ENCODE data around the gene GRK5.

DNA sequence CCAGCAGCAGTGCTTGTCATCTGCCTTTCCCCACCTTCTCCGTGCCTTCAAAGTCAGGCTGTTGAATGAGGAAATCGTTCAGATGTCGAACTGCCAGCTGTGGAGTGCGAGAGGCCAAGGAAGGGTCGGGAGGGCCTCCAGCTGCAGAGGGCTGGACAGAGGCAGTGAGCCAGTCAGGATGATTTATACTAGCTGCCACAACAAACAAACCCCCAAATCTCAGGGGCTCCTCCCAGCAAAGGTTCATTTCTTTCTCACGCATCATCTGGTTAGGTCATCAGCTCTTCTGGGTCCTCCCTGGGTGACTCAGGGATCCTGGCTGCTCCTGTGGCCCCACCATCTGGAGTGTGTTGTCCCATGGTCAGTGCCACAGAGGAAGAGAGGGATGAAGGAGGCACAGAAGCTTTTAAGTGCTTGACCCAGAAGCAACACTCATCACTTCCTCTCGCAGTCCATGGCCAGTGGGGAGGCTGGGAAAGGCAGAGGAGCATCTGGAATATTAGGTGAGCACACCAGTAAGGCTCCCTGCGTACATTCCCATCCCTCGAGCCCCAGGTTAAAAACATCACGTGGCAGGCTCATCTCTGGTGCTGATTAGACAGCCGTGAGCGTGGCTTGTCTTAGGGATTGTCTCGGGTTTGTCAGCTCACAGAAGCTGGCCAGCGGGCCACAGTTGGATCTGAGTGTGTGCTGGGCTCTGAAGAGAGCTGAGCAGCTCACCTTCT, 194.5 kb downstream of the GRK5 start:
- TF ChIP-seq, protein P1, sequence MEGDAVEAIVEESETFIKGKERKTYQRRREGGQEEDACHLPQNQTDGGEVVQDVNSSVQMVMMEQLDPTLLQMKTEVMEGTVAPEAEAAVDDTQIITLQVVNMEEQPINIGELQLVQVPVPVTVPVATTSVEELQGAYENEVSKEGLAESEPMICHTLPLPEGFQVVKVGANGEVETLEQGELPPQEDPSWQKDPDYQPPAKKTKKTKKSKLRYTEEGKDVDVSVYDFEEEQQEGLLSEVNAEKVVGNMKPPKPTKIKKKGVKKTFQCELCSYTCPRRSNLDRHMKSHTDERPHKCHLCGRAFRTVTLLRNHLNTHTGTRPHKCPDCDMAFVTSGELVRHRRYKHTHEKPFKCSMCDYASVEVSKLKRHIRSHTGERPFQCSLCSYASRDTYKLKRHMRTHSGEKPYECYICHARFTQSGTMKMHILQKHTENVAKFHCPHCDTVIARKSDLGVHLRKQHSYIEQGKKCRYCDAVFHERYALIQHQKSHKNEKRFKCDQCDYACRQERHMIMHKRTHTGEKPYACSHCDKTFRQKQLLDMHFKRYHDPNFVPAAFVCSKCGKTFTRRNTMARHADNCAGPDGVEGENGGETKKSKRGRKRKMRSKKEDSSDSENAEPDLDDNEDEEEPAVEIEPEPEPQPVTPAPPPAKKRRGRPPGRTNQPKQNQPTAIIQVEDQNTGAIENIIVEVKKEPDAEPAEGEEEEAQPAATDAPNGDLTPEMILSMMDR (IDR thresholded peaks at IDR 0.05): no peak
- no peak for TF ChIP-seq POLR2A (IDR thresholded peaks at IDR 0.05)
- peak in 2 of 3 donors; percentile 45 to 84 for TF ChIP-seq POLR2AphosphoS5 (IDR thresholded peaks at IDR 0.05)
- no peak for TF ChIP-seq EP300 (IDR thresholded peaks at IDR 0.05)
